HG03135 (cell line): ENCODE data around the gene B4GALNT2.
"Not testable (repeated sequence)": the region's sequence is repeated elsewhere in the genome, so short reads cannot be mapped to it uniquely, and the experiment has no call there.

Experiments
- ATAC-seq: cut with Tn5 transposase; IDR thresholded peaks from one replicate; pipeline ENCODE4 v1.9.1; 2021; ENCODE audit warnings: mild to moderate bottlenecking, moderate library complexity; ENCODE audit not compliant: unreplicated experiment

B4GALNT2 gene

GRCh38 chr17:49117587-49118230 is 14.9 kb upstream of the B4GALNT2 start:
- ATAC-seq = no peak

- no peak for ATAC-seq
These were observed 12.4 kb upstream of the B4GALNT2 start for GRCh38 chr17:49120166-49120565.

- ATAC-seq = no peak
These were observed 10.8 kb upstream of the B4GALNT2 start for GRCh38 chr17:49121696-49122292.

GRCh38 chr17:49122566-49122965 is 10.0 kb upstream of the B4GALNT2 start:
- ATAC-seq = no peak

- no peak for ATAC-seq
These were observed 9.5 kb upstream of the B4GALNT2 start for GRCh38 chr17:49123061-49123460.

GRCh38 chr17:49125449-49125848 is 7.1 kb upstream of the B4GALNT2 start:
- ATAC-seq = no peak

GRCh38 chr17:49126183-49126859 is 6.2 kb upstream of the B4GALNT2 start:
- not testable (repeated sequence) for ATAC-seq

GRCh38 chr17:49129359-49129950 is 3.1 kb upstream of the B4GALNT2 start:
- ATAC-seq = not testable (repeated sequence)

- ATAC-seq = no peak
These were observed 1.7 kb upstream of the B4GALNT2 start for GRCh38 chr17:49130891-49131290.

GRCh38 chr17:49132317-49132698 is 261 bp upstream of the B4GALNT2 start:
- no peak for ATAC-seq

- no peak for ATAC-seq
These were observed 3.8 kb downstream of the B4GALNT2 start for GRCh38 chr17:49136335-49136734.

GRCh38 chr17:49145654-49146053 is 13.1 kb downstream of the B4GALNT2 start:
- not testable (repeated sequence) for ATAC-seq

- no peak for ATAC-seq
These were observed 14.2 kb downstream of the B4GALNT2 start for GRCh38 chr17:49146620-49147306.

GRCh38 chr17:49148171-49148570 is 15.6 kb downstream of the B4GALNT2 start:
- ATAC-seq = no peak

GRCh38 chr17:49151996-49152395 is 19.4 kb downstream of the B4GALNT2 start:
- no peak for ATAC-seq

- no peak for ATAC-seq
These were observed 23.7 kb downstream of the B4GALNT2 start for GRCh38 chr17:49156256-49156655.

- no peak for ATAC-seq
These were observed 25.2 kb downstream of the B4GALNT2 start for GRCh38 chr17:49157784-49158183.

- no peak for ATAC-seq
These were observed 30.3 kb downstream of the B4GALNT2 start for GRCh38 chr17:49162866-49163265.

GRCh38 chr17:49165143-49165542 is 32.6 kb downstream of the B4GALNT2 start:
- no peak for ATAC-seq

- no peak for ATAC-seq
These were observed 36.1 kb downstream of the B4GALNT2 start for GRCh38 chr17:49168706-49169105.

GRCh38 chr17:49170216-49170615 is 37.6 kb downstream of the B4GALNT2 start:
- no peak for ATAC-seq
